ENCODE measurements around the gene UGT2A2.

Gene UGT2A2

DNA sequence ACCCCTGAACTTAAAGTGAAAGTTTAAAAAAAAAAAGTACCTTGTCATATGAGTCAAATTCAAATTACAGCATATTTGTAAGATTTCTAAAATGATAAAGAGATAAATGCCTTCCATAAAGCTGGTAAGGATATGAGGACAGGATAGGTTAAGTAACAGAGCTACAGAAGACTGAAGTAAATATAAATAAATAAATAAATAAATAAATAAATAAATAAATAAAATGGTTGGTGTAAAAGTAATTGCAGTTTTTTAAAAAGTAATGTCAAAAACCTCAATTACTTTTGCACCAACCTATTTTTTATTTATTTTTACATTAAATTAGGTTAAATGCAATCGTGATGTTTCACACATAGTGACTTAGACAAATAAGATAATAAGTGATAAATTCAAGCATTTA is 62.2 kb downstream of the UGT2A2 start:
- TF ChIP-seq, protein P1, sequence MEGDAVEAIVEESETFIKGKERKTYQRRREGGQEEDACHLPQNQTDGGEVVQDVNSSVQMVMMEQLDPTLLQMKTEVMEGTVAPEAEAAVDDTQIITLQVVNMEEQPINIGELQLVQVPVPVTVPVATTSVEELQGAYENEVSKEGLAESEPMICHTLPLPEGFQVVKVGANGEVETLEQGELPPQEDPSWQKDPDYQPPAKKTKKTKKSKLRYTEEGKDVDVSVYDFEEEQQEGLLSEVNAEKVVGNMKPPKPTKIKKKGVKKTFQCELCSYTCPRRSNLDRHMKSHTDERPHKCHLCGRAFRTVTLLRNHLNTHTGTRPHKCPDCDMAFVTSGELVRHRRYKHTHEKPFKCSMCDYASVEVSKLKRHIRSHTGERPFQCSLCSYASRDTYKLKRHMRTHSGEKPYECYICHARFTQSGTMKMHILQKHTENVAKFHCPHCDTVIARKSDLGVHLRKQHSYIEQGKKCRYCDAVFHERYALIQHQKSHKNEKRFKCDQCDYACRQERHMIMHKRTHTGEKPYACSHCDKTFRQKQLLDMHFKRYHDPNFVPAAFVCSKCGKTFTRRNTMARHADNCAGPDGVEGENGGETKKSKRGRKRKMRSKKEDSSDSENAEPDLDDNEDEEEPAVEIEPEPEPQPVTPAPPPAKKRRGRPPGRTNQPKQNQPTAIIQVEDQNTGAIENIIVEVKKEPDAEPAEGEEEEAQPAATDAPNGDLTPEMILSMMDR (IDR thresholded peaks at IDR 0.05; ENCODE audit: insufficient read depth, low read depth, low read length, missing control alignments), result no peak
- no peak overlapping the region for H3K4me3 ChIP-seq (ENCODE audit: low read depth, low read length)

DNA sequence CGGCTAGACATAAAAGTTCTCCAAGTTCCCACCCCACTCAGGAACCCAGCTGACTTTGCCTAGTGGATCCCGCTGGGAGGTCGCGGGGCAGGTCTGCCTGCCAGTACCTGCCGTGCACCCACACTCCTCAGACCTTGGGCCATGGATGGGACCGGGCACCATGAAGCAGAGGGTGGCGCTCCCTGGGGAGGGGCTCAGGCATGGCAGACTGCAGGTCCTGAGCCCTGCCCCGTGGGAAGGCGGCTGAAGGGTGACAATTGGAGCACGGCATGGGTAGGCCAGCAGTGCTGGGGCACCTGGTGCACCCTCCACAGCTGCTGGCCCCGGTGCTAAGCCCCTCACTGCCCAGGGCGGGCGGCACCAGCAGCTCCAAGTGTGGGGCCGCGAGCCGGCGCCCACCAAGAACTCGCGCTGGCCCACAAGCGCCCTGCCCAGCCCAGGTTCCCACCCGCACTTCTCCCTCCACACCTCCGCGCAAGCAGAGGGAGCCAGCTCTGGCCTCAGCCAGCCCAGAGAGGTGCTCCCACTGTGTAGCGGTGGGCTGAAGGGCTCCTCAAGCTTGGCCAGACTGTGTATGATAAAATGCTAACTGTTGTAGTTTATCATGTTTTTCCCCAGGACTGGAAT is 63.1 kb downstream of the UGT2A2 start:
- DNase-seq (ENCODE audit: low read depth), result no peak
- H3K4me3 ChIP-seq (ENCODE audit: low read depth, low read length), result no peak overlapping the region
- TF ChIP-seq, protein P1 (IDR thresholded peaks at IDR 0.05; ENCODE audit: insufficient read depth, low read depth, low read length, missing control alignments), result no peak

More for the DNA sequence above, 62.2 kb downstream of the UGT2A2 start:
- DNase-seq (ENCODE audit: low read depth), result no peak

GRCh38 chr4:69568787-69569186 is 70.7 kb downstream of the UGT2A2 start:
- TF ChIP-seq, protein P1 (IDR thresholded peaks at IDR 0.05; ENCODE audit: insufficient read depth, low read depth, low read length, missing control alignments), result no peak
- no peak for DNase-seq (ENCODE audit: low read depth)

GRCh38 chr4:69563424-69563823 is 76.0 kb downstream of the UGT2A2 start:
- TF ChIP-seq, protein P1 (IDR thresholded peaks at IDR 0.05; ENCODE audit: insufficient read depth, low read depth, low read length, missing control alignments), result no peak
- no peak for DNase-seq (ENCODE audit: low read depth)
- H3K4me3 ChIP-seq (ENCODE audit: low read depth, low read length), result no peak overlapping the region

More at GRCh38 chr4:69568787-69569186, 70.7 kb downstream of the UGT2A2 start:
- H3K4me3 ChIP-seq (ENCODE audit: low read depth, low read length), result no peak overlapping the region

- no peak for DNase-seq (ENCODE audit: low read depth)
- TF ChIP-seq, protein P1 (IDR thresholded peaks at IDR 0.05; ENCODE audit: insufficient read depth, low read depth, low read length, missing control alignments), result no peak
- H3K4me3 ChIP-seq (ENCODE audit: low read depth, low read length), result no peak overlapping the region
These were observed 89.8 kb downstream of the UGT2A2 start for GRCh38 chr4:69549651-69550050.

DNA sequence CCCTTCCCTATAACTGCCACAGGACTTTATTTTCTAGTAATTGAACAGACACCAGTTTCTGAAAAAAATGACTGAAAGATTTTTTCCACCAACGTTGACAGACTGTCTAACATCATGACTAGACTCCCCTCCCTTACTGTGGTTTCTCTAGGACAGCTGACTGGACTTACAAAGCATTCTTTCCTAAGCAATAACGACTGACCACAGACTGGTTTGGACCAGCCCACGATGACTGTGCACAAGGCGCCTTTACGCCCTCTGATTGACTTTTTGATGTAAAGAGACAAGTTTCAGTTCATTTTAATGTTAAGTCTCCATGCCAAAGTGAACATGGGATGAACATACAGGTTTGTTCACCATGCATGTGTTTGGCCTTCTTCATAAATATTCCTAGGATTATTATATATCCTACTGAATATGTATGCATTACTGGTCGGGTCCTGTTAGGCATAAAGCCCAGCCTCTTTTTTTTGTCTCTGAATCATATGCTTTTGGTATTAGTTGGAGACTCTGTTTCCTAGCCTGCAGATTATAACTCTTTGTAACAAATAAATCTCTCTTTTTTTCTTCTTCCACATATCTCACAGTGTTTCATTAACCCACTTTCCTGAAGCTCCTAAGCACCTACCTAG is 93.2 kb downstream of the UGT2A2 start:
- no peak for DNase-seq (ENCODE audit: low read depth)
- no peak overlapping the region for H3K4me3 ChIP-seq (ENCODE audit: low read depth, low read length)
- TF ChIP-seq, protein P1 (IDR thresholded peaks at IDR 0.05; ENCODE audit: insufficient read depth, low read depth, low read length, missing control alignments), result no peak

All from GM12865 (cell line).